ENCODE data around the gene KRTAP17-1.

- TF ChIP-seq, protein P1, sequence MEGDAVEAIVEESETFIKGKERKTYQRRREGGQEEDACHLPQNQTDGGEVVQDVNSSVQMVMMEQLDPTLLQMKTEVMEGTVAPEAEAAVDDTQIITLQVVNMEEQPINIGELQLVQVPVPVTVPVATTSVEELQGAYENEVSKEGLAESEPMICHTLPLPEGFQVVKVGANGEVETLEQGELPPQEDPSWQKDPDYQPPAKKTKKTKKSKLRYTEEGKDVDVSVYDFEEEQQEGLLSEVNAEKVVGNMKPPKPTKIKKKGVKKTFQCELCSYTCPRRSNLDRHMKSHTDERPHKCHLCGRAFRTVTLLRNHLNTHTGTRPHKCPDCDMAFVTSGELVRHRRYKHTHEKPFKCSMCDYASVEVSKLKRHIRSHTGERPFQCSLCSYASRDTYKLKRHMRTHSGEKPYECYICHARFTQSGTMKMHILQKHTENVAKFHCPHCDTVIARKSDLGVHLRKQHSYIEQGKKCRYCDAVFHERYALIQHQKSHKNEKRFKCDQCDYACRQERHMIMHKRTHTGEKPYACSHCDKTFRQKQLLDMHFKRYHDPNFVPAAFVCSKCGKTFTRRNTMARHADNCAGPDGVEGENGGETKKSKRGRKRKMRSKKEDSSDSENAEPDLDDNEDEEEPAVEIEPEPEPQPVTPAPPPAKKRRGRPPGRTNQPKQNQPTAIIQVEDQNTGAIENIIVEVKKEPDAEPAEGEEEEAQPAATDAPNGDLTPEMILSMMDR (conservative IDR thresholded peaks at IDR 0.05; ENCODE audit: low read length): no peak
- TF ChIP-seq EZH2phosphoT487 (IDR thresholded peaks at IDR 0.05; ENCODE audit: borderline replicate concordance, low read depth, low read length): no peak
These were observed 44.9 kb upstream of the KRTAP17-1 start for GRCh38 chr17:41360296-41360995.

All from OCI-LY7 (cell line).